HCT116 (cell line): ENCODE results near the gene PLCB4.

Source experiments
- CEBPB ChIP-seq: IDR thresholded peaks from 2 replicates; pipeline ENCODE4 v1.6.1; 2012; ENCODE audit warnings: low read depth
- EZH2phosphoT487 ChIP-seq: fragments of 200-600 bp; IDR thresholded peaks from 2 replicates; pipeline ENCODE4 v1.6.1; 2018; ENCODE audit warnings: antibody characterized with exemption, borderline replicate concordance
- POLR2A ChIP-seq: IDR thresholded peaks from 2 replicates; pipeline ENCODE4 v1.7.0; 2011; ENCODE audit warnings: borderline replicate concordance; ENCODE audit not compliant: insufficient read depth, insufficient read length; ENCODE audit errors: extremely low read depth
- POLR2AphosphoS5 ChIP-seq: IDR thresholded peaks from 2 replicates; pipeline ENCODE4 v1.6.1; 2011; ENCODE audit warnings: mild to moderate bottlenecking, low read depth, low read length, moderate library complexity
- SIN3A ChIP-seq: IDR thresholded peaks from 2 replicates; pipeline ENCODE4 v1.6.1; 2012; ENCODE audit warnings: low read depth
- YY1 ChIP-seq: IDR thresholded peaks from 2 replicates; pipeline ENCODE4 v1.6.1; 2011; ENCODE audit warnings: low read length, low read depth, moderate library complexity, mild to moderate bottlenecking; ENCODE audit not compliant: insufficient replicate concordance; ENCODE audit errors: extremely low read depth
- TF ChIP-seq, protein P1 (sequence below), 3 experiments: fragments of 200-600 bp in 1 of 3; sonication (generic) in 1 of 3; IDR thresholded peaks in 2 of 3; conservative IDR thresholded peaks in 1 of 3; 2 replicates each; pipeline ENCODE4 v1.5.1; 2012 to 2017; ENCODE audit warnings: low read depth in 2 of 3, low read length in 2 of 3, antibody characterized with exemption in 1 of 3, borderline replicate concordance in 1 of 3, control low read depth in 1 of 3, mild to moderate bottlenecking in 1 of 3, mixed read lengths in 1 of 3, mixed run types in 1 of 3, moderate library complexity in 1 of 3; ENCODE audit not compliant: insufficient read depth in 1 of 3

DNA sequence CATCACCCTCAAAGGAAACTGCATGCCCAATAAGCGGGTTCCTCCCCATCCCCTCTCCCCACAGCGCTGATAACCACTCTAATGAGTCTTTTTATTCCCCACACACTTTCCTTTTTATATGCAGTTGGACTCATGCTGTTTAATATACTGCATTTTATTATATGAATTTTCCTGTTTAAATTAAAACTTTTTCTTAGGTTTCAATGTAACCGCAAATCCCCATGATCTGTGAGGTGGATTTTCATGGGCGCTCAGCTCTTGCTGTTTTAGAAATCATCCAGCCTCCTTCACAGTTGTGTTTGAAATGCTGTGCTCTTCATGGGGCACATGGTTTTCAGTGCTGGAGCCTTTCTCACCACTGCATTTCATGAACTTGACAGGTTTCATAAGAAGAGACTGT is 280.4 kb downstream of the PLCB4 start:
- TF ChIP-seq EZH2phosphoT487 (no peak), CEBPB (no peak), POLR2AphosphoS5 (no peak), POLR2A (no peak), YY1 (no peak), SIN3A (no peak)
- TF ChIP-seq, protein P1, sequence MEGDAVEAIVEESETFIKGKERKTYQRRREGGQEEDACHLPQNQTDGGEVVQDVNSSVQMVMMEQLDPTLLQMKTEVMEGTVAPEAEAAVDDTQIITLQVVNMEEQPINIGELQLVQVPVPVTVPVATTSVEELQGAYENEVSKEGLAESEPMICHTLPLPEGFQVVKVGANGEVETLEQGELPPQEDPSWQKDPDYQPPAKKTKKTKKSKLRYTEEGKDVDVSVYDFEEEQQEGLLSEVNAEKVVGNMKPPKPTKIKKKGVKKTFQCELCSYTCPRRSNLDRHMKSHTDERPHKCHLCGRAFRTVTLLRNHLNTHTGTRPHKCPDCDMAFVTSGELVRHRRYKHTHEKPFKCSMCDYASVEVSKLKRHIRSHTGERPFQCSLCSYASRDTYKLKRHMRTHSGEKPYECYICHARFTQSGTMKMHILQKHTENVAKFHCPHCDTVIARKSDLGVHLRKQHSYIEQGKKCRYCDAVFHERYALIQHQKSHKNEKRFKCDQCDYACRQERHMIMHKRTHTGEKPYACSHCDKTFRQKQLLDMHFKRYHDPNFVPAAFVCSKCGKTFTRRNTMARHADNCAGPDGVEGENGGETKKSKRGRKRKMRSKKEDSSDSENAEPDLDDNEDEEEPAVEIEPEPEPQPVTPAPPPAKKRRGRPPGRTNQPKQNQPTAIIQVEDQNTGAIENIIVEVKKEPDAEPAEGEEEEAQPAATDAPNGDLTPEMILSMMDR (IDR thresholded peaks at IDR 0.05 in 2 of 3, conservative IDR thresholded peaks at IDR 0.05 in 1 of 3; ENCODE audit: borderline replicate concordance in 1 of 3, insufficient read depth in 1 of 3, low read depth in 2 of 3, low read length in 2 of 3): no peak
